Measurements from ENCODE around the gene RAP1GAP2. TPM values are rescaled to one million over a fixed set of nuclear protein-coding genes. Genes with fewer than 3 reads are reported as not detected.

The RAP1GAP2 gene
- total RNA-seq, 1 donor from 2014 or later = 1.0 TPM

- DNase-seq (ENCODE audit: low read depth in 2 of 2) = no peak
These were observed 149.1 kb downstream of the RAP1GAP2 start for GRCh38 chr17:2945299-2945698.

- DNase-seq (ENCODE audit: low read depth in 2 of 2) = no peak
These were observed 149.9 kb downstream of the RAP1GAP2 start for GRCh38 chr17:2946144-2946543.

GRCh38 chr17:2947588-2947950 lies 151.3 kb downstream of the RAP1GAP2 start:
- DNase-seq (ENCODE audit: low read depth in 2 of 2) = no peak

GRCh38 chr17:2947996-2948550 lies 151.8 kb downstream of the RAP1GAP2 start:
- DNase-seq (ENCODE audit: low read depth in 2 of 2) = no peak

- DNase-seq (ENCODE audit: low read depth in 2 of 2) = no peak
These were observed 152.7 kb downstream of the RAP1GAP2 start for GRCh38 chr17:2948721-2949468.

- DNase-seq (ENCODE audit: low read depth in 2 of 2) = no peak
These were observed 153.3 kb downstream of the RAP1GAP2 start for GRCh38 chr17:2949469-2950044.

- no peak for DNase-seq (ENCODE audit: low read depth in 2 of 2)
These were observed 154.6 kb downstream of the RAP1GAP2 start for GRCh38 chr17:2950846-2951245.

- no peak for DNase-seq (ENCODE audit: low read depth in 2 of 2)
These were observed 156.1 kb downstream of the RAP1GAP2 start for GRCh38 chr17:2952174-2952845.

- peak; percentile 86 to 94 for DNase-seq (ENCODE audit: low read depth in 2 of 2)
These were observed 158.7 kb downstream of the RAP1GAP2 start for GRCh38 chr17:2954898-2955445.

- DNase-seq (ENCODE audit: low read depth in 2 of 2) = no peak
These were observed 159.8 kb downstream of the RAP1GAP2 start for GRCh38 chr17:2955931-2956582.

- no peak for DNase-seq (ENCODE audit: low read depth in 2 of 2)
These were observed 161.5 kb downstream of the RAP1GAP2 start for GRCh38 chr17:2957631-2958286.

- no peak for DNase-seq (ENCODE audit: low read depth in 2 of 2)
These were observed 162.5 kb downstream of the RAP1GAP2 start for GRCh38 chr17:2958706-2959222.

GRCh38 chr17:2959371-2960130 lies 163.3 kb downstream of the RAP1GAP2 start:
- no peak for DNase-seq (ENCODE audit: low read depth in 2 of 2)

GRCh38 chr17:2961446-2961845 lies 165.2 kb downstream of the RAP1GAP2 start:
- no peak for DNase-seq (ENCODE audit: low read depth in 2 of 2)

GRCh38 chr17:2962236-2962635 lies 166.0 kb downstream of the RAP1GAP2 start:
- DNase-seq (ENCODE audit: low read depth in 2 of 2) = no peak

- no peak for DNase-seq (ENCODE audit: low read depth in 2 of 2)
These were observed 166.5 kb downstream of the RAP1GAP2 start for GRCh38 chr17:2962729-2963128.

GRCh38 chr17:2963332-2964027 lies 167.2 kb downstream of the RAP1GAP2 start:
- DNase-seq (ENCODE audit: low read depth in 2 of 2) = no peak

- no peak for DNase-seq (ENCODE audit: low read depth in 2 of 2)
These were observed 167.8 kb downstream of the RAP1GAP2 start for GRCh38 chr17:2964028-2964356.

- DNase-seq (ENCODE audit: low read depth in 2 of 2) = no peak
These were observed 168.1 kb downstream of the RAP1GAP2 start for GRCh38 chr17:2964370-2964769.

- DNase-seq (ENCODE audit: low read depth in 2 of 2) = no peak
These were observed 168.6 kb downstream of the RAP1GAP2 start for GRCh38 chr17:2964831-2965230.

Measured in dermis microvascular lymphatic vessel endothelial cell (primary cell).